ENCODE data around the gene ZNF831.

DNA sequence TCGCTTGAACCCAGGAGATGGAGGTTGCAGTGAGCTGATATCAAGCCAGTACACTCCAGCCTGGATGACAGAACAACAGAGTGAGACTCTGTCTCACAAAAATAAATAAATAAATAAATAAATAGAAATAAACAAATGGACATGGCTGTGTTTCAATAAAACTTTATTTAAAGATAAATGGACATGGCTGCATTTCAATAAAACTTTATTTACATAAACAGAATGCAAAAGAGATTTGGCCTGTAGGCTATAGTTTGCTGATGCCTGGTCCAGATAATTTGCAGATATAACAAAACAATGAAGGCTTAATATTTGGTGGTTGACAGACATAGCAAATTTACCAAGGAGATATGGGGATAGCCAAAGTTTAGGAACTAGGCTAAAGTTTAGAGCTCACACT is 66.8 kb downstream of the ZNF831 start:
- TF ChIP-seq POLR2A (IDR thresholded peaks at IDR 0.05) (no peak), POLR2AphosphoS5 (IDR thresholded peaks at IDR 0.05) (no peak), CTCF (IDR thresholded peaks at IDR 0.05) (no peak)
